Stimulated activated CD4-positive, alpha-beta T cell treated with anti-CD3 and anti-CD28 coated beads, Interleukin-15, amount 100 ng/mL, for 1 hour (primary cell): ENCODE measurements around the gene PI4KA.
"Not testable (repeated sequence)": the region's sequence is repeated elsewhere in the genome, so short reads cannot be mapped to it uniquely, and the experiment has no call there.

Experiments
- DNase-seq, 2 donors: peaks; one replicate each; pipeline ENCODE4 v3.0.0-alpha.2; 2020; ENCODE audit warnings: low read depth in 1 of 2, low spot score in 1 of 2

Gene PI4KA

DNA sequence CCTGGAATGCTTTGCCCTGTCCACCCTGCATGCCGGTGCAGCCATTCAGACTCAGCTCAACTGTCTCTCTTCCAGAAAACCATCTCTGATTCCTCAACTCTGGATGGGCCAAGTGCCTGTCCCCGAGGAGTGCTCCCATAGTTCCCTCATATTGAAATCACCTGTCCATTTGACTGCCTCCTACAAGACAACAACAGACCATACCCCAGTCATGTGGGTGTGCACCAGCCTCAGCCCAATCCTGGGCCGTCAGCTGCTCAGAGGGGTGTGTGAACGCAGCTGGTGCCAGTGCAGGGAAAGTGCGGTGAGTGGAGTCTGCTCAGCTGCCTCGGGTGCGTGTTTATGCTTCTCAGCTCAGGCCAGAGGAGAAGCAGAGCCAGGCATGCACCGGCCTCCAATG is 126.2 kb downstream of the PI4KA start:
- not testable (repeated sequence) for DNase-seq

DNA sequence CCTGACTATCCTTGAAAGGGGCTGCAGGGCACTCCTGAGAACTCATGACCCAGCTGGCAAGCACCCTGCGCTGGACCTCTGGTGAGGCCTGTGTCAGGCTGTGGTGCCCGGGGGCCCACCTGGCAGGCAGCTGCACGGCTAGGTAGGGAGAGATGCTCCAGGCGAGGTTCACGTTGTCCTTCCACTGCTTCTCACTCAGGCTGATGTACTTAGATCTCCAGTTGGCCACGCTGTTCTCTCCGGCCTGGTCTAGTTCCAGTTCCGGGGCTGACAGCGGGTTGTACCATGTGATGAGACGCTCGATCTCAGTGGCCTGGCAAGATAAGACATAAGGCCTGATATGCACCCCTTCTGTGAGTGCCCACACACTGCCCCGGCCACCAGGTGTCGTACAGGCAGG is 129.4 kb downstream of the PI4KA start:
- no peak for DNase-seq

DNA sequence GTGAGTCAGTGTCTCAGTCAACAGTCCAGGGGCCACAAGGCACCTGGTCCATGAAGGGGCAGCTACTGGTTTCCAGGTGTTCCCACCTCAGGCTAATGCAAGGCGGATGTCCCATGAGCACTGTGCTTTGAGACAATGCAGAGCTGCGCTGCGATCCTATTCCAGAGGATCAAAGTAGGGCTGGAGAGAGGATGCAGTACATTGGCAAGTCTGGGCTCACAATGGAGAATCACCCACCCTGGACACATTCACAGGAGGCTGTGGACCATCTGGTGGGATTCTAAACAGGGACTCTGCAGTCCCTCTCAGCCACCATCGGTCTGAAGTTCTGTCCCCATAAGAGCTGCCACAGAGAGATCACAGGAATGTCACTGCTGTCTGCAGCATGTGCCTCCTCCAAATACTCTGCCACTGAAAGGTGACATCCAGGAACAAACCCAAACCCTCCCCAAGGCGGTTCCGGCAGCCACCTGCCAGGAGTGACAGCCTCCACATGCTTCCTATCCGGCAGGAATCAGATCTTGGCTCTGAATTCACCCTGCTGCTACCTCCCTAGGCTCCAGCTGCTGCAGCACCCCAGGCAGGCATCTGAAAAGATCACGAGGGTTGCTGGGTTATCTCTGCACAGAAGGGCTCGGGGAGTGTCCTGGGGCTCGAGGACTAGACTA is 130.0 kb downstream of the PI4KA start:
- DNase-seq: no peak

DNA sequence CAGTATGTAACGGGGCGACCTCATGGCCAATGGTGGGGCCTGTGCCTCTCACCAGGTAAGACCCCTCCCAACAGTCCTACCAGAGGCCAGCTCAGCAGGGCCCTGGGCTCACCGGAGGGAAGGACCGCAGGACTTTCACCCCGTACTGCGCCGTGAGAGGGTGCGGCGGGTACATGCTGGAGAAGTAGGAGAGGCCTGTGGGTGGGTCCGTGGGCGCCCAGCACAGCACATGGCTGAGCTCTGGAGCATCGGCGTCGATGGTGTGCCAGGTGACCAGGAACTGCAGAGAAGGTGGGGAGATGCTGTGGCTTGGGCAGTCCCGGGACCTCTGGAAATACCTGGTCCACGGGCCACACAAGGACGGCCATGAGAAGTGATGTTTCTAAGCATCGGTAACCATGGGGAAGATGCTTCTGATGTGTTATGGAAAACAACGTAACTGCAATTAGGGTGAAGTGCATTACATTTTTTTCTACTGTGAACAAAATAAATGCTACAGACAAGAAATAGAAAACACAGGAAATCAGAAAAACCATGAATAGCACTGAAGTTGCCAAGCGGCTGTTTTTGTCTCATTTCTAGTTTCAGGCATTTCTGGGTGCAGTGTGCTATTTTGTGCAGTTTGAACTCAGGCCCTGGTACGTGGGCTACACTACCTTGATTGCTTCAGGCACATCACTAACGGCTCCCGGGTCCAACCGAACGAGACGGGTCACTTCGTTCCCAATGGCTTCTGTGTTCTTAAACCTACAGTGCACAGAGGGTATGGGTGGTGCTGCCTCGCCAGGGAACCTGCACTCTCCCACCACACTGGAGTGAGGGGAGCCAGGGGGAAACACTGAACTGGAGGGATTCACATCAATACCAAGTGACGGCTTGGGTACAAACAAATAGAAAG is 131.2 kb downstream of the PI4KA start:
- DNase-seq: no peak

DNA sequence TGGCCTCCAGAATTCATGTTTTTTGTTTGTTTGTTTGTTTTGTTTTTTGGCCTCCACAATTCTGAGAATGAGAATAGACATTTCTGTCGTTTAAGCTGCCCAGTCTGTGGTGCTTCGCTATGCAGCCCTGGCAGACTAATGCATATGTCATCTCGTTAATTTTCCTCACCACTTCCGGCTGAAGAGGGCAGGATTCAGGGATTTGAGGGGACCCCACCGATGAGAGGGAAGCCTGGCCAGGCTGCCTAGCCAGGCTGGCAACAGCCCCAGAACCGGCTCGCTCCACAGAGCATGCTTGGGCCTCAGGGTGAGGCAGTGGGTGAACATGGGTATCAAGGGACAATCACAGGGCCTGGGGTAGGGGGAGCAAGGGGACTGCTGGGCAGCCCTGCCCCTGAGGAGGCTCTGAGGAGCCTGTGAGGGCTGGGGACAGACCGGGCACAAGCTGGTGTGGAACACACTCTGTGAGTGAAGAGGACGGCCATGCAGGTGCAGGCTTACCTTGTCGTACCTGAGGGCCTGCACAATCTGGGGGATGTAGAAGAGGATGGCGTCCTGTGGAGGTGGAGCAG is 132.5 kb downstream of the PI4KA start:
- DNase-seq: no peak

DNA sequence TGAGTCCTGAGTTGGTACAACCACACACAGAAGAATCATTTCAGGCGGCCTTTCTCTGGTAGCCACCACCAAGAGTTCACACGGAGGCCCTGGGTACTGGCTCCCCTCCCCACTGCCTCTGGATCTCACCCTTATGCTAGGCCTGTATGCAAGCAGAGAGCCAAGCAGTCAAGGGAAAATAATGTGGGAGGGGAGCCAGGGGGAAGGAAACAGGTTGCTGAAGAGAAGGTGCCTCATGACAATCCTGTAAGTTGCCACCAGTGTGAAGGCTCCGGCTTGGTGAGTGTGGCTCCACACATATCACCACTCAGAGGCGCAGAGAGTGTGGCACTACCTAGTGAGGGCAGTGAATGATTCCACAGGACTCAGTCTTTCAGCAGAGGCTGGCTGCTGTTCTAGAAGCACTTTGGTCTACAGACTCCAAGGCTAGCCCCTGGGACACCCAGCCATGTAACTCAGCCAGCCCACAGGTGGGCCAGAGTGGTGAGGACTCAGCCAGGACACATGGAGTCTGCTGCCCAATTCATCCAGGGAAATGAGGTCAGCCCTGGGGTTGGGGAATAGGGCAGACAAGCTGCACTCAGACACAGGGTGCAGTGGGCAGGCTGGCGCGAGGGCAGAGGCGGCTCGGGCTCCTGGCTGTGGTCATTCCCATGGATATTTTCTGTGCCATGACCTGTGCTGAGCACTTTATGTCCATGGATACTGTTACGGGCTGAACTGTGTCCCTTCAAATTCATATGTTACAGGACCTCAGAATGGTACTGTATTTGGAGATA is 133.7 kb downstream of the PI4KA start:
- DNase-seq: no peak

DNA sequence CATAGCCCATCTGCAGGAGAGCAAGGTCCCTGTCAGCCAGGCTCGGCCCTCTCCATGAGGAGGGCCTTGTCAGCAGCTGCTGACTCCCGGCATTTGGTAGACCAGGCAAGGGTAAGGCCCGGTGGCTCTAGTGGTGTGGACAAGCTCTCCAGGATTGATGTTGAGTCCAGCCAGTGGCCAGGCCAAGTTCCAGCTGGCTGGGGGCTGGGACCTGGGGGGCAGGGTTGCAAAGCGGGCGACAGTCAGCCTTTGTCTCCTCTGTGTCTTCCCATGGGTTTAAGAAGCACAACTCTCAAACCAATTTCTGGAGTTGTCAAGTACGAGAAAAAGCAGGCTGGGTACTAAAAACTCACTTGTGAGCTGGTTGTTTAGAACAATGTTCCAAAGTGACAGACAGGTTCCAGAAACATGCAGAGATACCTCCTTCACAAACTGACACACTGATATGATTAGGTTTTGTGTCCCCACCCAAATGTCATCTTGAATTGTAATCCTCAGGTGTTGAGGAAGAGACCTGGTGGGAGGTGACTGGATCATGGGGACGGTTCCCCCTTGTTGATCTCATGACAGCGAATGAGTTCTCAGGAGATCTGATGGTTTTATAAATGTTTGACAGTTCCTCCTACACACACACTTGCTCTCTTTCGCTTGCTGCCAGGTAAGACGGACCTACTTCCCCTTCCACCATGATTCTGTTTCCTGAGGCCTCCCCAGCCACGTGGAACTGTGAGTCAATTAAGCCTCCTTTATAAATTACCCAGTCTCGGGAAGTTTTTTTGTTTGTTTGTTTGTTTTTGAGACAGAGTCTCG is 137.0 kb downstream of the PI4KA start:
- no peak for DNase-seq

DNA sequence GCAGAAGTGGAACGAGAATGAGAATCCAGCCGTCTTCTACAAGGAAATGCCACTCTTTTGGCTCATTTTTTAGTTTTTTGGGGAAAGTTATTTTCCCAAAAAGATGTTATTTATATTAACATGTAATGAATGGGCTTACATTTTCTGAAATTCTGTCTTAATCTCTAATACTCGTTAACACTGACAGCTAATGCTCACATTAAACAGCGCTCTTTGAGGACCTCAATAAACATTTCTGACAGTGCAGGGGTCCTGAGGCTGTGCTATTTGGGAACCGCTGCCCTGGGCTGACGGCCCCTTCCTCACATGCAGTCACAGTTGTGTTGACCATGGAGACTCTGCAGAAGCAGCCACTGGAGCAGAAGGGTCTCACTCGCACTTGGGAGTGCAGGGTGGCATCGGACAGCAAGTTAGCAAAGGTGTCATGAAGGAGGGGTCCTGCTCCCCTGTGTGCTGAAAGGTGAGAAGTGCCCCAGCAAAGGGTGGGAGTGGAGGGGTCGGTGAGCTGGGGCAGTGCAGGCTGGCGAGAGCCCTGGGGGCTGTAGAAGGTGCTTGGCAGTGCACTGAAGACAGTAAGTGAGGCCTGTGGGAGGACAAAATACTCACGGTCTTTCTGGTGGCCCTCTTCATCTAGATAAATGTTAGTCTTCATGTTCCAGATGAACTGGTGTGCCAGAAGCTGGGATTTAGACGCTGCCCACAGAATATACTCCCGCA is 137.8 kb downstream of the PI4KA start:
- DNase-seq: no peak

DNA sequence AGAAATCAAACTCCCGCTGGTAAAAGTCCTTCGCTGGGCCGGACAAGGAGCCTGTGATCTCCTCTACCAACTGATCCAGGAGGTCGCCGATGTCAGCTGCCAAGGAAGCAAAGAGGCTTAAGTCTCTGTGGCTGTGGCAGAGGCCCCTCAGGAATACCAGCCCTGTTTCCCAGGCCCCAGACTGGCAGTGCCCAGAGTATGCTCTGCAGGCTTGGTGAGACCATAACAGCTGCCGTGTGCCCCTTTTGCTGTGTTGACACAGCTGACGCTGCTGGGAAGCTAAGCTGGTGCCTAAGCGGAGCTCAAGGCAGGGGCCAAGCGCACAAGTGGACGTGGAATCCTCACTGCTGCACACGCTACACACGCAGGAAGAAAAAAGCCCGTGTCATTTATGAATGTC is 139.9 kb downstream of the PI4KA start:
- not testable (repeated sequence) for DNase-seq

DNA sequence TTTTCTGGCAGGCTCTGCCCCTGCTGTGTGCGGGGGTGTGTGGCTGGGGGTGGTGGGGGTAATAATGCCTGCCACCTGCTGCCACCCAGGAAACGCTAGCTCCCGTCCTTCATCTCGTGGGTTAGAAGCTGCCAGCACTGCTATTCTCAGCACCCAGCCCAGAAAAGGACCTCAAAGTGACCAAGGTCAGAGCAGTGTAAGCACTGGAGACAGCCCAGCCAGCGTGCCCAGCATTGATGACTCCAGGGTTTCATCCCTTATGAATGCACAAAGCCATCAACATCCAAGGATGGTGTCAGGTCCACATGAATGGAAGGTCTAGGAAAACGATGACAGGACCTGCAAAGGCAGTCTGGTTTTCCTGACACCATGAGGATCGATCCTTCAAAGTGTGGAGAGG is 140.6 kb downstream of the PI4KA start:
- not testable (repeated sequence) for DNase-seq

DNA sequence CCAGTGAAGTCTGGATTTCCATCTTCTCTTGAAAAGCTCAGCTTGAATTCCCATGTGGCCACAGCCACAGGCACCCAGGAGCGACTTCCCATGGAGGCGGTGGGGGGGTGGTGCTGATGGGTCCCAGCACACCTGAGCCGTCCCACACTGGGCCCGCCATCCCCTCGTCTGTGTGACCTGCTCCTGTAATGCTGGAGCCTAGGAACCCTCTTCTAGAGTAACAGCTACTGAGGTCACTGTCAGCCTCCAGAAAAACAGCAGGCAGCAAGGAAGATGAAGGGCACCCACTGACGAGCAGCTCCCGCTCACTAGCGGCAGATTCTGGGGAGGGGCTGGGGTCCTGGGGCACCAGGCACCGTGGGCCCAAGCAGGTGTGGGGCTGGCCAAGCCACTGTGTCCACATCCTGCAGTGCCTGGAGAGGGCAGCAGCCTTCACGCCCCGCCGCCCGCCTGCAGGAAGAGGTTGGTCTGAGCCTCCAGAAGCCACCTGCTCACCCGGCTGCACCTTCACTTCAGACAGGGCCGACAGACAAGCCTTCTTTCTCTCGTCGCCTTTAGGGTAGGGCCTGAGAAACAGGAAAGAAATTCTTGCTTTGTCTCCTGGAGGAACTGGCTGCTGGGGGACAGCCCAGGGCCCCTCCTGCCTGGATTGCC is 141.3 kb downstream of the PI4KA start:
- DNase-seq: not testable (repeated sequence)

DNA sequence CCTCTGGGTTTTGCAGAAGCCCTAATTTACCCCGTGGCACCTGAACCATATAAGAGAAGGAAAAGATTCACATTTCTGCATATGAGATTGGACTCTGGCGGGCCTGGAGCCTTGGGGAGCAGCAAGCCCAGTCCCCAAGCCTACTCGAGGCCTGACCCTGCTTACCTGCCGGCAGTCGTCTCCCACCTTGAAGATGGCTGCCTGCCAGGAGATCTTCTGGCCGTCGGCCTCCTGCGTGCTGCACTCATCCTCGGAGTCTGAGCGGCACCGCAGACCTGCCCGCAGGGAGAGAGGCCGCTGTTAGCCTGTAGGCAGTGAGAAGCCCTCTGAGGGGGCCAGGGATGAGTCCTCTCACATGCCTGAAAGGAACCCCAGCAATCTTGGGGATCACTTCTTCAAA is 145.5 kb downstream of the PI4KA start:
- DNase-seq: not testable (repeated sequence)

DNA sequence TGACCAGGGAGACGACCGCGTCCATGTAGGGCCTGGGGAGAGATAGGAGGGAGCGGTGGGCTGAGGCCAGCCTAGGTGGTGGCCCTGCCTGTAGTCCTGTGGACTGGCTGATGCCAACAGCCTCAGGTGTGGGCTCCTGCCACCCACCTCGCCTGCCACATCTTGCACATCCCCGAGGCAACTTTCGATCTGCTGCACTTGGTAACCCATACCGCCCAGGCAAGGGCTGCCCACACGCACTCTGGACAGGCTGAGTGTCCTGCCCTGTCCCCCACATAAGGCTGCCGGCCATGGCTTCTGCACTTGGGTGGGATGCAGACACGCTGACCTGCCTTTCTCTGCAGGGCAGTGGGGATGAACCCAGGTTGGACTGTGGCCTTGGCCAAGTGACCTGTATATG is 148.6 kb downstream of the PI4KA start:
- DNase-seq: not testable (repeated sequence)

DNA sequence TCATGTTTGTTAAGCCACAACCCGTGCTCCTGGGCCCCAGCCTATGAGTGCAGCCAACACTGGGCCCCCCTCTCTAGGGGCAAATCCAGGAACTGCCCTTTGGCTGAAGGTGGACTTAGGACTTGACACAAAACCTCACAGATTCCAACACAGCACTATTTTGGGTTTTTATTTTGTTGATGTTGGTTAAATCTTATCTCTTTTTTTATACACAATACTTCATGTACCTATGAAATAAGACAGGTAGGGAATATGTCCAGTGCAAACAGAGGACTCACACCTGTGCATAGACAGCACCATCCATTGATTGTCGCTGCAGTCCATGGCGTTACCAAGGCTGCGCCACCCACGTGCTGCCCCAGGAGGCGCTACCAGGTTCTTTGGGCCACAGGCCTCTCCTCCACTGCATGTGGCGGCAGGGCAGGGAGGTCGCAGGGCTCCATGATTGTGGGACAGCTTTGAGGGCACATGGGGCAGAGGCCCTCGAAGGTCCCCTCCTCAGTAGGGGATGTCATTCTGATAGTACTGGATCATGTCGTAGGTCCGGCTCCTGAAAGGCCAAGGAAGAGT is 151.0 kb downstream of the PI4KA start:
- not testable (repeated sequence) for DNase-seq

DNA sequence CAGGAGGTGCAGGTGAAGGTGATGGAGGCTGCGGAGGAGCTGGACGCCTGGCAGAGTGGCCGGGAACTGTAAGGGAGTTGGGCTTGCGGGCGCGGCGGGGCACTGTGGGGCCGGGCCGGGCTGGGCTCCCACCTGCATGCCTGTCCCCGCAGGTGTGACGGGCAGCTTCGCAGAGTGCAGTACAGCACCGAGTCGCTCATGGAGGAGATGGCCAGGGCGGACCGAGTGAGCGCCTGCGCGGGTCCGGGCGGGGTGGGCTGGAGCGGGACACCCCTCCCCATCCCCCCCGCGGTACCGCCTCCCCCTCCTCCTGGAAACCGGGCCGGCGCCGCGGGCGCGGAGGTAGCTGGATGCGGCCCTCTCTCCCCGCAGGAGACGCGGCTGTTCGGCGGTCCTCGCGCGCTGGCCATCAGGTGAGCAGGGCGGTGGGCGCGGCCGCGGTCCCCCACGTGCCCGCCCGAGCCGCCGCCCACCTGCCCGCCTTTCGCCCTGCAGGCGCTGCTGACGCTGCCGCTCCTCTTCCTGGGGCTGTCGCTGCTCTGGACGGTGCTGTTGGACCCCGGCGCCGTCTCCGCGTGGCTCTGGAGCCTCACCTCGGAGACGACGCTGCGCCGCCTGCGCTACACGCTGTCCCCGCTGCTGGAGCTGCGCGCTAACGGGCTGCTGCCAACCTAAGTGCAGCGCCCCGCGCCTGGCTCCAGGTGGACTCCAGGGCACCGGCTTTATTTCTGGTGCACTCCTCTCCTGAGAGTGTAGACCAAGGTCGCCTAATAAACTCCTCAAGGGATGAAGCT is 154.6 kb downstream of the PI4KA start:
- DNase-seq: not testable (repeated sequence)

DNA sequence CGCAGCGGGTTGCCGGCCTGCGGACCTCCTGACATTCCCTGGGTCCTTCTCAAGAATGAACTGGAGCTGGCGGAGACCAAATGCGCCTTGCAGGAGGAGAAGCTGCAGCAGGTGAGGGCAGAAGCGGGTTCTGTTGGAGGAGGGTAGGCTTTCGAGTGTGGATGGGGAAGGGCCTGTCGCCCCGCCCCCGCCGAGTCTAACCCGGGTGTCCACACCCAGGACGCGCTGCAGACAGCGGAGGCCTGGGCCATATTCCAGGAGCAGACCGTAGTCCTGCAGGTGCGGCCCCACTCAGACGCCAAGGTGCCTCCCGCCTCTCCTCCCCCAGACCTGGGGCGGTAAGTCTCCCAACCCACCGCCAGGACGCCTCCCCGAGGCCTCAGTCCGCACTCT is 155.2 kb downstream of the PI4KA start:
- peak in 1 of 2 donors; percentile 42 for DNase-seq

DNA sequence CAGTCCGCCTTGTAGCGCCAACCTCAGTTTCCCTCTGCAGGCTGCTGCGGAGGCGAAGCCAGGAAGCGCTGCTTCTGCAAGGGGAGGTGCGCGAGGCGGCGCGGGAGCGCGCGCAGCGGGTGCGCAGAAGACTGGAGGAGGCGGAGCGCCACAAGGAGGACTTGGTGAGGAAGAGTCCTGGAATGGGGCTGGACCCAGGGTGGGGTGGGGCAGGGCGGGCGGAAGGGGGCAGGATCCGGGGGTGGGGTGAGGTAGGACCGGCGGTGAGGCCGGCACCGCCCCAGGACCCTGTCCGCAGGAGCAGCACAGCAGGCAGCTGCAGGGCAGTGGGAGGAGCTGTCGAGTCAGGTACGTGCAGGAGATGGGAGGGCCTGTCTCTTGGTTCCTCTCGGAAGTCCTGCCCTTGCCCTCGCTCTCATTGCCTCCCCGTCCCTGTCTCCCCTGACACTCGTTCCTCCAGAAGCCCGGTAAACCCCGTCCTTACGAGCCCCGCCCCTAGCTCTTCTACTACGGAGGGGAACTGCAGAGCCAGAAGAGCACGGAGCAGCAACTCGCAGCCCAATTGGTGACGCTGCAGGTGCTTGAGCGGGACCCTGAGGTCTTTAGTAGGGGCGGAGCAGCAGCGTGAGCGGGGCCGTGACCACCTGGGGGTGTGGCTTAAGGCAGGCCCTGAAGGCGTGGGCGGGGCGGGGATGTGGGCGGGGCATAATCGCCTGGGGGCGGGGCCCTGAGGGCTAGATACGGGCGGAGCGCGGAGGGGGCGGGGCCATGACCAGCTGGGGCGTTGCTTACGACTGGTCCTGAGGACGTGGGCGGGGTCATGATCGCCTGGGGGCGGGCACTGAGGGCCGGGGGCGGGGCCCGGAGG is 155.8 kb downstream of the PI4KA start:
- DNase-seq: peak; percentile 96 to 99
